Measurements from ENCODE around the gene FIBCD1.

Gene FIBCD1

GRCh38 chr9:130972957-130973685 lies 34.1 kb upstream of the FIBCD1 start:
- intact Hi-C loops (cut with DNase I; ENCODE audit: low total_unique reads), result no loop called here
- DNase-seq, result no peak
- Histone ChIP-seq H3K4me1 (no peaks in the 10 kb centered on the region), H3K36me3 (no peaks in the 10 kb centered on the region), H3K9me3 (no peaks in the 10 kb centered on the region), H3K27ac (no peak overlapping the region), H3K4me3 (no peak overlapping the region), H3K27me3 (peaks cover 0 to 50% of the 10 kb centered on the region in 2 donors)
- no peak for TF ChIP-seq CTCF (IDR thresholded peaks at IDR 0.05)

GRCh38 chr9:130972277-130972956 lies 33.4 kb upstream of the FIBCD1 start:
- Histone ChIP-seq H3K4me1 (no peaks in the 10 kb centered on the region), H3K9me3 (no peaks in the 10 kb centered on the region), H3K27ac (no peak overlapping the region), H3K36me3 (no peaks in the 10 kb centered on the region), H3K4me3 (no peak overlapping the region), H3K27me3 (peaks cover 0 to 45% of the 10 kb centered on the region in 2 donors)
- TF ChIP-seq CTCF (IDR thresholded peaks at IDR 0.05), result no peak
- intact Hi-C loops (cut with DNase I; ENCODE audit: low total_unique reads), result no loop called here
- no peak for DNase-seq

- Histone ChIP-seq H3K36me3 (no peaks in the 10 kb centered on the region), H3K27me3 (peaks cover 0 to 43% of the 10 kb centered on the region in 2 donors), H3K4me1 (no peaks in the 10 kb centered on the region), H3K9me3 (no peaks in the 10 kb centered on the region), H3K4me3 (no peak overlapping the region), H3K27ac (no peak overlapping the region)
- no peak for DNase-seq
- intact Hi-C loops (cut with DNase I; ENCODE audit: low total_unique reads), result no loop called here
- TF ChIP-seq CTCF (IDR thresholded peaks at IDR 0.05), result no peak
These were observed 32.3 kb upstream of the FIBCD1 start for GRCh38 chr9:130971294-130971849.

DNA sequence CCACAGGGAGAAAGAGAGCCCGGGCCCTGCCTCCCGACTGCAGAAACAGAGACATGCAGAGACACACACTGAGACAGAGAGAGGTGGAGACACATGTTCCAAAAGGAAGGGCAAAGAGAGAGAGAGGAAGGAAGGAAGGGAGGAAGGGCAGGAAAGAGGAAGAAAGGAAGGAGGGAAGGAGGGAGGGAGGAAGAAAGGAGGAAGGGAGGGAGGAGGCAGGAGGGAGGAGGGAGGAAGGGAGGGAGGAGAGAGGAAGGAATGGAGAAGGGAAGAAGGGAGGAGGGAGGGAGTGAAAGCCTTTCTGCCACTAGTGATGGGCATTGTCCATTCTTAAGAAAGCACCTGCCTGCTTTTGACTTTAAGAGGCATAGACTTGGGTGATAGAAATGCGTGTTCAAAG lies 31.8 kb upstream of the FIBCD1 start:
- TF ChIP-seq CTCF (IDR thresholded peaks at IDR 0.05), result no peak
- no peak for DNase-seq
- peaks cover 0 to 40% of the 10 kb centered on the region in 2 donors for H3K27me3 ChIP-seq
- no peak overlapping the region for H3K27ac ChIP-seq
- no peaks in the 10 kb centered on the region for H3K36me3 ChIP-seq
- H3K4me1 ChIP-seq, result no peaks in the 10 kb centered on the region
- H3K9me3 ChIP-seq, result no peaks in the 10 kb centered on the region
- intact Hi-C loops (cut with DNase I; ENCODE audit: low total_unique reads), result no loop called here
- H3K4me3 ChIP-seq, result no peak overlapping the region

DNA sequence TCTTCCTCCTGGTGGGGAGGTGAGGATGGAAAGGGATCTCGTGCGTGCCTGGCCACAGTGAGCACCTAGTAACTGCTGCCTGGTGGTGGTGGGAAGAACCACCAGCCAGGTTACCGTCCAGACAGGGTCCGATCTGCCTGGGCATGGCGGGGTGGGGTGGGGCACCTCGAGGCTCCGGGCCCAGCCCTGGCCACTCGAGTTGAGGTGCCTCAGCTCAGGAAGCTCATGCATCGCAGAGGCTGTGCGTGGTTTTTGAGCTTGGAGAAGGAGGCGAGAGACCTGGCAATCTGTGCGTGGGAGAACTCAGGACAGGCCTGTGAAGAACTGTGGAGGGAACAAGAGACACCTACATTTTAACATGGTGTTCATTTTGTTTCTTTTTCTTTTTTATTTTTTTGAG lies 31.0 kb upstream of the FIBCD1 start:
- Histone ChIP-seq H3K9me3 (no peaks in the 10 kb centered on the region), H3K4me1 (no peaks in the 10 kb centered on the region), H3K27ac (no peak overlapping the region), H3K4me3 (no peak overlapping the region), H3K27me3 (peaks cover 0 to 37% of the 10 kb centered on the region in 2 donors), H3K36me3 (no peaks in the 10 kb centered on the region)
- DNase-seq, result no peak
- TF ChIP-seq CTCF (IDR thresholded peaks at IDR 0.05), result no peak
- intact Hi-C loops (cut with DNase I; ENCODE audit: low total_unique reads), result no loop called here

Measured in tibial artery (tissue), 4 donors.